NB4 (cell line): ENCODE measurements around the gene IL1RL2.

ENCODE experiments used
- POLR2A ChIP-seq: IDR thresholded peaks from 2 replicates; pipeline ENCODE4 v1.6.1; 2011; ENCODE audit warnings: mild to moderate bottlenecking; ENCODE audit not compliant: insufficient read length; ENCODE audit errors: extremely low read depth
- TF ChIP-seq, protein P1 (sequence below): IDR thresholded peaks from one replicate; pipeline ENCODE4 v1.5.1; 2012; ENCODE audit warnings: low read depth, low read length
- TF ChIP-seq, protein P2 (sequence below): IDR thresholded peaks from 2 replicates; pipeline ENCODE4 v1.6.1; 2011; ENCODE audit warnings: low read depth, low read length

DNA sequence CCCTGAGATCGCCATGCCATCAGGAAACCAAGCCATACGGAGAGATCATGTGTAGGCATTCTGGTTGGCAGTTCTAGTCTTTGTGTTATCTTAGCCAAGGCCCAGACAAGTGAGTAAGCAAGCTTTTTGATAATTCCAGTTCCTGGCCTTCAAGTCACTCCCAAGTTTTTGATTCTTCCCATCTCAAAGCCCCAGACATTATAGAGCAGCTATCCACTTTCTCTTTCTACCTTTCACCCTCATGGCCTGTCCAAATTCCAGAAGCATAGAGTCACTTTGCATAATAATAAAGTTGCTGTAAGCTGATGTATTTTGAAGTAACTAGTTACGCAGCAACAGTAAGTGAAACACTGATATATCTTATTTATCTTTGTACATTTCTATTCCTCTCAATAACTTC is 97.8 kb downstream of the IL1RL2 start:
- TF ChIP-seq, protein P1, sequence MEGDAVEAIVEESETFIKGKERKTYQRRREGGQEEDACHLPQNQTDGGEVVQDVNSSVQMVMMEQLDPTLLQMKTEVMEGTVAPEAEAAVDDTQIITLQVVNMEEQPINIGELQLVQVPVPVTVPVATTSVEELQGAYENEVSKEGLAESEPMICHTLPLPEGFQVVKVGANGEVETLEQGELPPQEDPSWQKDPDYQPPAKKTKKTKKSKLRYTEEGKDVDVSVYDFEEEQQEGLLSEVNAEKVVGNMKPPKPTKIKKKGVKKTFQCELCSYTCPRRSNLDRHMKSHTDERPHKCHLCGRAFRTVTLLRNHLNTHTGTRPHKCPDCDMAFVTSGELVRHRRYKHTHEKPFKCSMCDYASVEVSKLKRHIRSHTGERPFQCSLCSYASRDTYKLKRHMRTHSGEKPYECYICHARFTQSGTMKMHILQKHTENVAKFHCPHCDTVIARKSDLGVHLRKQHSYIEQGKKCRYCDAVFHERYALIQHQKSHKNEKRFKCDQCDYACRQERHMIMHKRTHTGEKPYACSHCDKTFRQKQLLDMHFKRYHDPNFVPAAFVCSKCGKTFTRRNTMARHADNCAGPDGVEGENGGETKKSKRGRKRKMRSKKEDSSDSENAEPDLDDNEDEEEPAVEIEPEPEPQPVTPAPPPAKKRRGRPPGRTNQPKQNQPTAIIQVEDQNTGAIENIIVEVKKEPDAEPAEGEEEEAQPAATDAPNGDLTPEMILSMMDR = no peak
- no peak for TF ChIP-seq POLR2A
- TF ChIP-seq, protein P2, sequence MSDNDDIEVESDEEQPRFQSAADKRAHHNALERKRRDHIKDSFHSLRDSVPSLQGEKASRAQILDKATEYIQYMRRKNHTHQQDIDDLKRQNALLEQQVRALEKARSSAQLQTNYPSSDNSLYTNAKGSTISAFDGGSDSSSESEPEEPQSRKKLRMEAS = no peak
